ENCODE data around the gene RPL38. TPM values are rescaled to one million over a fixed set of nuclear protein-coding genes. Genes with fewer than 3 reads are reported as not detected.

The RPL38 gene
- total and polyA plus RNA-seq, 2 experiments from 2014 or later, result 286 to 5,312 TPM

DNA sequence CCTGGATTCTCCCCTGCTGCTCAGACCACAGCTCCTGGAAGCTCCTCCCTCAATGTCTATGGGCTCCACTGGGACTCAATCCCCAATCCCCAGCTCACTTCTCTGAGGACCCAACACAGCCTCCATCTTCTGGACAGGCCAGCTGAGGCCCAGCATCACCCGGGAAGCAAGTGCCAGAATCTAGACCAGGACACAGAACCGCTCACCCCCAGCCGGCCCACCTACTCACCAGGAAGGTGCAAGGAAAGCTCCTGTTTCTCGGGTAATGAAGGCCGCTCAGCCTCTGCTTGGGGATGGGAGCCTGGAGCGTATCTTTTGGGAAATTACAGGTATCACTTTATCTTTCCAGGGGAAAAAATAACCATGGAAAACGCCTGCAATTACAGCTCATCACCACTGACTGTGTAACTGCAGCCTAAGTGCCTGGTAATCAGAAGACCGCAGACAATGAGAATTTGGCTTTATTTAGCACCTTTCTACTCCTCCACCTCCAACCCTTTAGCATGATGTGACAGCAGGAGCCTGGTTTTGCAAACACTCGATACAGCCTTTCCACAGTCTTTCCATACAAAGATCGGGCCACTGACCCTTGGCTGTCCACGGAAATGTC, 49.6 kb upstream of the RPL38 start (continued):
- no peak; a peak in 1 of 4 replicates for TF ChIP-seq CTCF (conservative IDR thresholded peaks at IDR 0.05; ENCODE audit: low read depth in 2 of 2)
- TF ChIP-seq ZNF114 (CRISPR knock-in tag; IDR thresholded peaks at IDR 0.05), result no peak
- no peak for TF ChIP-seq JUNB (IDR thresholded peaks at IDR 0.05; ENCODE audit: unreplicated experiment)
- TF ChIP-seq STAT1 (IDR thresholded peaks at IDR 0.05; ENCODE audit: unreplicated experiment), result no peak
- TF ChIP-seq NANOG (IDR thresholded peaks at IDR 0.05; ENCODE audit: borderline replicate concordance), result no peak
- no peak for TF ChIP-seq ETS1 (IDR thresholded peaks at IDR 0.05)
- no peak for TF ChIP-seq CREB1 (CRISPR knock-in tag; IDR thresholded peaks at IDR 0.05; ENCODE audit: low read depth)

GRCh38 chr17:74156878-74157277, 46.6 kb upstream of the RPL38 start:
- H3K27ac Mint-ChIP-seq, result no peak overlapping the region

More at GRCh38 chr17:74156878-74157277, 46.6 kb upstream of the RPL38 start:
- H3K4me3 ChIP-seq, result no peak overlapping the region
- H3K27me3 ChIP-seq (ENCODE audit: insufficient read depth), result no peaks in the 10 kb centered on the region
- H3K4me3 Mint-ChIP-seq, result no peak overlapping the region
- no peak overlapping the region for H3K4me2 ChIP-seq
- no peak overlapping the region for H3K27ac ChIP-seq (ENCODE audit: low read depth)
- no peaks in the 10 kb centered on the region for H3K36me3 ChIP-seq (ENCODE audit: insufficient read depth)
- no peaks in the 10 kb centered on the region; the same call in 1 of the 2 replicates for H3K9me2 ChIP-seq (ENCODE audit: insufficient read depth)
- H3K4me1 Mint-ChIP-seq, result peaks cover 4% of the 10 kb centered on the region; the same call in 2 of the 3 replicates
- DNase-seq (ENCODE audit: low spot score) (no peak), ATAC-seq (no peak)
- H3K27me3 Mint-ChIP-seq (ENCODE audit: insufficient read depth, low read depth, poor library complexity), result peaks cover 7% of the 10 kb centered on the region
- H2AFZ ChIP-seq, result no peak overlapping the region
- no peaks in the 10 kb centered on the region for H3K79me2 ChIP-seq (replicated peaks; ENCODE audit: insufficient read depth)
- peaks cover 4% of the 10 kb centered on the region; the same call in 1 of the 3 replicates for H3K9me3 Mint-ChIP-seq
- TF ChIP-seq JUNB (IDR thresholded peaks at IDR 0.05; ENCODE audit: unreplicated experiment) (no peak), EZH2phosphoT487 (IDR thresholded peaks at IDR 0.05; ENCODE audit: unreplicated experiment) (no peak), ZNF331 (CRISPR knock-in tag; IDR thresholded peaks at IDR 0.05; ENCODE audit: low read depth) (no peak)
- TF ChIP-seq, protein P1, sequence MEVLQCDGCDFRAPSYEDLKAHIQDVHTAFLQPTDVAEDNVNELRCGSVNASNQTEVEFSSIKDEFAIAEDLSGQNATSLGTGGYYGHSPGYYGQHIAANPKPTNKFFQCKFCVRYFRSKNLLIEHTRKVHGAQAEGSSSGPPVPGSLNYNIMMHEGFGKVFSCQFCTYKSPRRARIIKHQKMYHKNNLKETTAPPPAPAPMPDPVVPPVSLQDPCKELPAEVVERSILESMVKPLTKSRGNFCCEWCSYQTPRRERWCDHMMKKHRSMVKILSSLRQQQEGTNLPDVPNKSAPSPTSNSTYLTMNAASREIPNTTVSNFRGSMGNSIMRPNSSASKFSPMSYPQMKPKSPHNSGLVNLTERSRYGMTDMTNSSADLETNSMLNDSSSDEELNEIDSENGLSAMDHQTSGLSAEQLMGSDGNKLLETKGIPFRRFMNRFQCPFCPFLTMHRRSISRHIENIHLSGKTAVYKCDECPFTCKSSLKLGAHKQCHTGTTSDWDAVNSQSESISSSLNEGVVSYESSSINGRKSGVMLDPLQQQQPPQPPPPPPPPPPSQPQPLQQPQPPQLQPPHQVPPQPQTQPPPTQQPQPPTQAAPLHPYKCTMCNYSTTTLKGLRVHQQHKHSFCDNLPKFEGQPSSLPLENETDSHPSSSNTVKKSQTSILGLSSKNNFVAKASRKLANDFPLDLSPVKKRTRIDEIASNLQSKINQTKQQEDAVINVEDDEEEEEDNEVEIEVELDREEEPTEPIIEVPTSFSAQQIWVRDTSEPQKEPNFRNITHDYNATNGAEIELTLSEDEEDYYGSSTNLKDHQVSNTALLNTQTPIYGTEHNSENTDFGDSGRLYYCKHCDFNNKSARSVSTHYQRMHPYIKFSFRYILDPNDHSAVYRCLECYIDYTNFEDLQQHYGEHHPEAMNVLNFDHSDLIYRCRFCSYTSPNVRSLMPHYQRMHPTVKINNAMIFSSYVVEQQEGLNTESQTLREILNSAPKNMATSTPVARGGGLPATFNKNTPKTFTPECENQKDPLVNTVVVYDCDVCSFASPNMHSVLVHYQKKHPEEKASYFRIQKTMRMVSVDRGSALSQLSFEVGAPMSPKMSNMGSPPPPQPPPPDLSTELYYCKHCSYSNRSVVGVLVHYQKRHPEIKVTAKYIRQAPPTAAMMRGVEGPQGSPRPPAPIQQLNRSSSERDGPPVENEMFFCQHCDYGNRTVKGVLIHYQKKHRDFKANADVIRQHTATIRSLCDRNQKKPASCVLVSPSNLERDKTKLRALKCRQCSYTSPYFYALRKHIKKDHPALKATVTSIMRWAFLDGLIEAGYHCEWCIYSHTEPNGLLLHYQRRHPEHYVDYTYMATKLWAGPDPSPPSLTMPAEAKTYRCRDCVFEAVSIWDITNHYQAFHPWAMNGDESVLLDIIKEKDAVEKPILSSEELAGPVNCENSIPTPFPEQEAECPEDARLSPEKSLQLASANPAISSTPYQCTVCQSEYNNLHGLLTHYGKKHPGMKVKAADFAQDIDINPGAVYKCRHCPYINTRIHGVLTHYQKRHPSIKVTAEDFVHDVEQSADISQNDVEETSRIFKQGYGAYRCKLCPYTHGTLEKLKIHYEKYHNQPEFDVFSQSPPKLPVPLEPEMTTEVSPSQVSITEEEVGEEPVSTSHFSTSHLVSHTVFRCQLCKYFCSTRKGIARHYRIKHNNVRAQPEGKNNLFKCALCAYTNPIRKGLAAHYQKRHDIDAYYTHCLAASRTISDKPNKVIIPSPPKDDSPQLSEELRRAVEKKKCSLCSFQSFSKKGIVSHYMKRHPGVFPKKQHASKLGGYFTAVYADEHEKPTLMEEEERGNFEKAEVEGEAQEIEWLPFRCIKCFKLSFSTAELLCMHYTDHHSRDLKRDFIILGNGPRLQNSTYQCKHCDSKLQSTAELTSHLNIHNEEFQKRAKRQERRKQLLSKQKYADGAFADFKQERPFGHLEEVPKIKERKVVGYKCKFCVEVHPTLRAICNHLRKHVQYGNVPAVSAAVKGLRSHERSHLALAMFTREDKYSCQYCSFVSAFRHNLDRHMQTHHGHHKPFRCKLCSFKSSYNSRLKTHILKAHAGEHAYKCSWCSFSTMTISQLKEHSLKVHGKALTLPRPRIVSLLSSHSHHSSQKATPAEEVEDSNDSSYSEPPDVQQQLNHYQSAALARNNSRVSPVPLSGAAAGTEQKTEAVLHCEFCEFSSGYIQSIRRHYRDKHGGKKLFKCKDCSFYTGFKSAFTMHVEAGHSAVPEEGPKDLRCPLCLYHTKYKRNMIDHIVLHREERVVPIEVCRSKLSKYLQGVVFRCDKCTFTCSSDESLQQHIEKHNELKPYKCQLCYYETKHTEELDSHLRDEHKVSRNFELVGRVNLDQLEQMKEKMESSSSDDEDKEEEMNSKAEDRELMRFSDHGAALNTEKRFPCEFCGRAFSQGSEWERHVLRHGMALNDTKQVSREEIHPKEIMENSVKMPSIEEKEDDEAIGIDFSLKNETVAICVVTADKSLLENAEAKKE (CRISPR knock-in tag; IDR thresholded peaks at IDR 0.05), result no peak
- H3K36me3 Mint-ChIP-seq (ENCODE audit: low read depth), result no peaks in the 10 kb centered on the region
- no peaks in the 10 kb centered on the region for H3K4me1 ChIP-seq (ENCODE audit: insufficient read depth)
- no peaks in the 10 kb centered on the region for H4K20me1 ChIP-seq (replicated peaks; ENCODE audit: insufficient read depth)
- H3F3A ChIP-seq (replicated peaks; ENCODE audit: low read depth), result no peaks in the 10 kb centered on the region

Data from GM23338 (cell line).